HepG2 (cell line): ENCODE measurements around the gene CST4. TPM values are rescaled to one million over a fixed set of nuclear protein-coding genes. Genes with fewer than 3 reads are reported as not detected.

Experiments used
- ATAC-seq: fragments of 200-7000 bp; cut with Tn5 transposase; 3 replicates; pipeline ENCODE4 v1.9.1; 2020; ENCODE audit warnings: mild to moderate bottlenecking, moderate library complexity
- BruUV-seq: library from RNA; stranded (reverse); fragments of 400-500 nt; replicated peaks from 2 replicates; lab custom pipeline; 2021; lab: Mats Ljungman, UMichigan
- CTCF ChIA-PET: fragments of 300-600 bp; formaldehyde crosslinking; extraction: SDS; loops from one replicate; lab custom pipeline; 2021; ENCODE audit warnings: low total read pairs, inconsistent platforms, low intra/inter-chr PET ratio; lab: Yijun Ruan, JAX
- POLR2A ChIA-PET: fragments of 350-600 bp; sonication (Branson Sonifier 250); formaldehyde crosslinking; loops from one replicate; lab custom pipeline; 2020; ENCODE audit warnings: antibody characterized with exemption, inconsistent platforms; lab: Yijun Ruan, JAX
- DNase-seq: peaks from one replicate; pipeline ENCODE4 v3.0.0-alpha.2; 2015; ENCODE audit warnings: low spot score
- FAIRE-seq: peaks from 3 replicates; lab custom pipeline; 2011; peaks lifted over from hg19 to GRCh38; lab: Jason Lieb, UNC
- H2AFZ ChIP-seq: one replicate; pipeline ENCODE4 v1.6.1; 2011; ENCODE audit warnings: low read length, inconsistent platforms
- H3K27ac ChIP-seq: fragments of 300-600 bp; 3 replicates; pipeline ENCODE4 v1.8.0; 2011; ENCODE audit warnings: mixed run types, mild to moderate bottlenecking, mixed read lengths, low read length, inconsistent platforms; ENCODE audit not compliant: insufficient read depth; ENCODE audit errors: extremely low read length
- H3K27me3 ChIP-seq, 2 experiments: fragments of 200-600 bp in 1 of 2; 2 replicates in 1 of 2; 3 replicates in 1 of 2; pipeline versions ENCODE4 v1.6.0 to v1.8.0; 2011; ENCODE audit warnings: low read length in 2 of 2, mild to moderate bottlenecking in 2 of 2, moderate library complexity in 2 of 2, inconsistent platforms in 1 of 2; ENCODE audit not compliant: insufficient read depth in 2 of 2, control insufficient read depth in 1 of 2
- H3K36me3 ChIP-seq, 2 experiments: fragments of 200-600 bp in 1 of 2; replicated peaks in 1 of 2; 2 replicates in 1 of 2; 3 replicates in 1 of 2; pipeline versions ENCODE4 v1.5.1 to v1.8.0; 2011; ENCODE audit warnings: low read length in 2 of 2, inconsistent platforms in 1 of 2; ENCODE audit not compliant: insufficient read depth in 2 of 2, control insufficient read depth in 1 of 2
- H3K4me1 ChIP-seq: 2 replicates; pipeline ENCODE4 v1.5.1; 2012; ENCODE audit warnings: low read length, inconsistent platforms; ENCODE audit not compliant: insufficient read depth
- H3K4me2 ChIP-seq: 2 replicates; pipeline ENCODE4 v1.6.0; 2011; ENCODE audit warnings: low read depth, low read length, inconsistent platforms
- H3K4me3 ChIP-seq, 3 experiments: fragments of 200-600 bp in 1 of 3; sonication (generic), shearing (Covaris generic) in 1 of 3; replicated peaks in 1 of 3; 2 replicates each; pipeline ENCODE4 v1.5.1; 2011 to 2016; ENCODE audit warnings: low read length in 3 of 3, inconsistent platforms in 2 of 3, low read depth in 2 of 3, mild to moderate bottlenecking in 2 of 3, control low read depth in 1 of 3, mixed read lengths in 1 of 3; ENCODE audit not compliant: insufficient read depth in 1 of 3
- H3K79me2 ChIP-seq: one replicate; pipeline ENCODE4 v1.6.1; 2011; ENCODE audit warnings: low read length, inconsistent platforms; ENCODE audit not compliant: insufficient read depth
- H3K9ac ChIP-seq: 2 replicates; pipeline ENCODE4 v1.6.0; 2011; ENCODE audit warnings: mild to moderate bottlenecking, low read depth, low read length, inconsistent platforms; ENCODE audit not compliant: insufficient read depth
- H3K9me3 ChIP-seq: 2 replicates; pipeline ENCODE4 v1.5.1; 2012; ENCODE audit warnings: mild to moderate bottlenecking, low read length
- H4K20me1 ChIP-seq: 2 replicates; pipeline ENCODE4 v1.6.0; 2011; ENCODE audit warnings: inconsistent platforms, mild to moderate bottlenecking, low read length, moderate library complexity; ENCODE audit not compliant: insufficient read depth
- CAMTA2 ChIP-seq: sonication (generic); formaldehyde crosslinking; IDR thresholded peaks from 2 replicates; pipeline ENCODE4 v1.4.0; 2020; ENCODE audit warnings: mild to moderate bottlenecking, missing genetic modification reagents, borderline replicate concordance
- CREM ChIP-seq, 2 experiments: sonication (generic) in 1 of 2; formaldehyde crosslinking in 1 of 2; IDR thresholded peaks; 2 replicates each; pipeline versions ENCODE4 v1.4.0 to v1.6.1; 2016 to 2020; ENCODE audit warnings: antibody characterized with exemption in 1 of 2, mild to moderate bottlenecking in 1 of 2, missing genetic modification reagents in 1 of 2
- EHMT2 ChIP-seq: fragments of 200-600 bp; sonication (generic); IDR thresholded peaks from 2 replicates; pipeline ENCODE4 v1.7.0; 2017; ENCODE audit warnings: antibody characterized with exemption, low read depth, low read length, borderline replicate concordance
- ETV5 ChIP-seq: IDR thresholded peaks from 2 replicates; pipeline ENCODE4 v1.6.1; 2018; ENCODE audit warnings: missing biosample characterization, missing genetic modification reagents, inconsistent platforms, borderline replicate concordance
- FOXA1 ChIP-seq, 2 experiments: fragments of 450-650 bp in 1 of 2; sonication (generic) in 1 of 2; formaldehyde crosslinking in 1 of 2; IDR thresholded peaks; 2 replicates each; pipeline versions ENCODE4 v1.4.0 to v1.6.1; 2016 to 2020; ENCODE audit warnings: missing genetic modification reagents in 1 of 2
- GFI1 ChIP-seq: sonication (generic); formaldehyde crosslinking; IDR thresholded peaks from 2 replicates; pipeline ENCODE4 v1.5.0; 2020; ENCODE audit warnings: missing genetic modification reagents, mild to moderate bottlenecking, borderline replicate concordance
- HOMEZ ChIP-seq: IDR thresholded peaks from 2 replicates; pipeline ENCODE4 v1.6.1; 2016; ENCODE audit warnings: low read depth
- NFKB2 ChIP-seq: sonication (generic); formaldehyde crosslinking; IDR thresholded peaks from 2 replicates; pipeline ENCODE4 v1.4.0; 2020; ENCODE audit warnings: missing genetic modification reagents, borderline replicate concordance
- NR2F6 ChIP-seq, 2 experiments: IDR thresholded peaks; 2 replicates each; pipeline ENCODE4 v1.6.1; 2016; ENCODE audit warnings: antibody characterized with exemption in 1 of 2, mild to moderate bottlenecking in 1 of 2
- RAD21 ChIP-seq: fragments of 450-650 bp; formaldehyde crosslinking; IDR thresholded peaks from 2 replicates; pipeline ENCODE4 v1.5.0; 2020; ENCODE audit warnings: mild to moderate bottlenecking
- SKI ChIP-seq: fragments of 450-650 bp; IDR thresholded peaks from one replicate; pipeline ENCODE4 v1.6.1; 2018; ENCODE audit warnings: mild to moderate bottlenecking; ENCODE audit not compliant: partially characterized antibody
- SPEN ChIP-seq: sonication (generic); formaldehyde crosslinking; IDR thresholded peaks from 2 replicates; pipeline ENCODE4 v1.5.1; 2020; ENCODE audit warnings: low read depth, mild to moderate bottlenecking, missing genetic modification reagents
- THAP11 ChIP-seq: IDR thresholded peaks from 2 replicates; pipeline ENCODE4 v1.6.1; 2016; ENCODE audit warnings: missing biosample characterization, missing genetic modification reagents
- ZFP91 ChIP-seq: sonication (generic); formaldehyde crosslinking; IDR thresholded peaks from 2 replicates; pipeline ENCODE4 v1.9.0; 2022; ENCODE audit warnings: missing genetic modification reagents, mild to moderate bottlenecking, borderline replicate concordance
- ZNF891 ChIP-seq: sonication (generic); formaldehyde crosslinking; IDR thresholded peaks from 2 replicates; pipeline ENCODE4 v1.5.0; 2020; ENCODE audit warnings: mild to moderate bottlenecking, missing genetic modification reagents
- WGBS: methylation state at CpG from one replicate; pipeline ENCODE4 v1.1.6; 2017; ENCODE audit warnings: low lambda C conversion rate; 5-methylcytosine and 5-hydroxymethylcytosine counted together
- in situ Hi-C: cut with HindIII; loops from 2 replicates; pipeline ENCODE4 v1.10.0; 2017; ENCODE audit warnings: low pct_unique_long_range_greater_than_20kb; ENCODE audit not compliant: extremely low pct_ligation_motif_present
- intact Hi-C: fragments of 100-400 bp; cut with micrococcal nuclease; formaldehyde crosslinking; loops from one replicate; pipeline ENCODE4 v1.10.0; 2022; ENCODE audit not compliant: unreplicated experiment
- polyA plus RNA-seq, 8 experiments: library from polyadenylated mRNA; depleted of rRNA in 3 of 8; stranded (reverse) in 7 of 8; unstranded in 1 of 8; fragments of >200 nt; fragmentation: Illumina TruSeq in 4 of 8; extraction: Trizol in 4 of 8; gene quantifications; 2 replicates each; pipeline versions ENCODE4 v1.2.1 to v1.2.3, GENCODE V29; 2011 to 2016; ENCODE audit warnings: low read depth in 4 of 8, missing spikeins in 1 of 8, mixed read lengths in 1 of 8; ENCODE audit not compliant: insufficient read depth in 1 of 8
- total RNA-seq, 5 experiments: library from RNA; depleted of rRNA; stranded (reverse); fragments of >200 nt; fragmentation: Illumina TruSeq; extraction: Trizol; gene quantifications; 2 replicates each; pipeline ENCODE4 v1.2.3, GENCODE V29; 2016; ENCODE audit warnings: low read depth in 1 of 5

CST4 gene
- total and polyA plus RNA-seq, 2 of the 13 experiments (the other 11 are each of a cell fraction or from before 2014, with no cell fraction given): not detected

GRCh38 chr20:23668477-23668951 is 20.3 kb downstream of the CST4 start:
- peaks cover 22% of the 10 kb centered on the region for H3K4me1 ChIP-seq
- 7% methylated on average over 4 of the region's 4 CpGs for WGBS
- ChIA-PET POLR2A (interaction anchor here (1.4 to 1.5 kb wide), 3 partner anchors 28 to 39 kb away, joined by 4 to 9 read pairs (median 5); no protein-coding TSS in a partner anchor), CTCF (interaction anchor here (1.1 to 2.2 kb wide), 11 partner anchors 11 to 328 kb away, joined by 3 to 13 read pairs (median 8); partner anchors contain the start of gene CST9)
- no peak overlapping the region for H3K9ac ChIP-seq
- no peaks in the 10 kb centered on the region; a peak in 1 of 5 replicates for H3K36me3 ChIP-seq
- ATAC-seq: peak; percentile 95
- peak; percentile 70 for FAIRE-seq
- in situ Hi-C loops: no loop called here
- H3K27ac ChIP-seq: no peak overlapping the region
- DNase-seq: peak; percentile 84
- no peak overlapping the region for H2AFZ ChIP-seq
- no TSS peak for BruUV-seq
- no peaks in the 10 kb centered on the region for H3K9me3 ChIP-seq
- no peaks in the 10 kb centered on the region for H3K79me2 ChIP-seq
- intact Hi-C loops: loop anchor here (2.0 to 5.0 kb wide), 3 partner anchors 54 to 114 kb away; no protein-coding TSS in a partner anchor
- no peaks in the 10 kb centered on the region for H3K27me3 ChIP-seq
- peak overlapping the region; percentile 33; the same call in 1 of the 2 replicates for H3K4me2 ChIP-seq
- H3K4me3 ChIP-seq: no peak overlapping the region
- H4K20me1 ChIP-seq: no peaks in the 10 kb centered on the region
- peak; percentile 57; the same call in 1 of the 2 replicates for TF ChIP-seq ZNF891
- no peak; the same call in 1 of the 2 replicates for TF ChIP-seq NR2F6 (IDR thresholded peaks at IDR 0.05)
- TF ChIP-seq NR2F6 (CRISPR knock-in tag; IDR thresholded peaks at IDR 0.05): peak; percentile 31; the same call in 1 of the 2 replicates
- TF ChIP-seq RAD21 (CRISPR knock-in tag): peak; percentile 94
- no peak for TF ChIP-seq SKI
- peak; percentile 59; the same call in 1 of the 2 replicates for TF ChIP-seq THAP11 (CRISPR knock-in tag)
- TF ChIP-seq ETV5 (CRISPR knock-in tag): no peak
- no peak for TF ChIP-seq CREM (IDR thresholded peaks at IDR 0.05)
- TF ChIP-seq CREM (CRISPR knock-in tag; IDR thresholded peaks at IDR 0.05): no peak
- no peak for TF ChIP-seq FOXA1 (IDR thresholded peaks at IDR 0.05)
- TF ChIP-seq FOXA1 (CRISPR knock-in tag; IDR thresholded peaks at IDR 0.05): no peak
- peak; percentile 59; the same call in 1 of the 2 replicates for TF ChIP-seq ZFP91
- no peak for TF ChIP-seq SPEN
- TF ChIP-seq EHMT2: no peak
- TF ChIP-seq CAMTA2 (CRISPR knock-in tag): peak; percentile 31; the same call in 1 of the 2 replicates
- TF ChIP-seq HOMEZ: peak; percentile 15; the same call in 1 of the 2 replicates
- no peak for TF ChIP-seq GFI1
- no peak for TF ChIP-seq NFKB2 (CRISPR knock-in tag)
